NCI-H1048 (cell line): ENCODE measurements around the gene RFX3.
"Not testable (repeated sequence)": the region's sequence is repeated elsewhere in the genome, so short reads cannot be mapped to it uniquely, and the experiment has no call there.

Experiments used
- DNase-seq: peaks from one replicate; lab custom pipeline; 2025; lab: John Stamatoyannopoulos, UW

The RFX3 gene

DNA sequence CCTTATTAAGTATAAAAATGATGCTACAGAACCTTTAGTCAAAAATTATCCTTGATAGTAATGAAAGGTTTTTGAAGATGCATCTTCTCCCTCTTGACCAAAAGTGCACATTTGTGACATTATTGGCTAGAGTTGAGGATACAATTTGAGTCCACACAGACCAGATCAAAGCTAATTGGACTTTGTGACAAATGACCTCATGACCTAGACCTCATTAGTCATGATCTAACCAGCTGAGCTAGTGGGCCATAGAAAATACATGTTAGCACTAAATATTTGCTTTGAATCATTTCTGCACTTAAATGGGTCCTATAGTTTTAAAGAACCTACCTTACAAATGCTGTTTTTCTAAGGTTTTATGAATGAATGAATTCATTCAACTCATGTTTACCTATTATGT, 182.1 kb downstream of the RFX3 start:
- DNase-seq = no peak

GRCh38 chr9:3342159-3342777, 183.5 kb downstream of the RFX3 start:
- no peak for DNase-seq

DNA sequence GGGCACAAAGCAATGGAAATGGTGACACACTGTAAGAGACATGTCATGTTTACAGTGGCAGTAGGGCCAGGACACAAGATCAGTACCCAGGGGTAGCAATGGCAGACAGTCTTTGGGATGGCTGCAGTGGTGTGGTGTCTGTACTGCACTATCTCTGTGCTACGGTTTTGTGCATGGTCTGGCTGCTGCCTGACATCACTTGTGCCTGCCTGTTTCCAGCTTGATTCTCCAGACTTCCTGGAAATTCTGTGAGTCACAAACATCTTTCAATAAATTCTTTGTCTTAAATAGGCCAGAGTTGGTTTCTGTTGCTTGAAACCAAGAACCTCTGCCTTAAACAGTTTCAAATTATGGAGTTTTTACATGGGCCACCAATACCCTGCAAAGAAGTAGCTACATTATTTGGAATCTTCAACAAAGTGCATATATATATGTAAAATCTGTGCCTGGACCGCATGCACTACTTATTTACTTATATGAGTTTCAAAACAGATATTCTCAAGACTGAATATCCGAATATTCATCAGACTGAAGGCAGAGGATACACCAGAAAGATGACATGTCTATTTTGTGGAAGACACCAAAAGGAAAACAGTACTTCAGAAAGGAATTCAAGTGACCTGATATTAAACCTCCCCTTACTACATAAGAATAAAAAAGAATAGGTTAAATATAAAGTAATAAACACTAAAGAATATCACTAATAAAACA, 188.1 kb downstream of the RFX3 start:
- DNase-seq = no peak

DNA sequence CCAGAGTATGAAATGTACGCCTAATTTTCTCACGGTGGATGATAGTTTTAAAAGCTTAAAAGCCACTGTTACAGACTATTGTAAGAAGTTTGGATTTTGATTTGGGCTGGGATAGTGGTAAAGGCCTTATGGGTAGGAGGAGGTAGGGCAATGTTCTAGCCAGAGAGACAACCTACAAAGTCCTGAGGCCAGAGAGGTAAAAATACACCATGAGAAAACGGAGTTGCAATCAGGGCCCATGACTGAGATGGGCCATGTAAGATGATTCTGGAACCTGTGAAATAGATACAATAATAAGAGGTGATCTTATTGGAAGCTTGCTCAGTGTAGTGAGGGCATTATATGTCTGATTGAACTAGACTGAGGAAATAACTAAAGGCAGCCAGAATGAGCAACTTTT, 188.8 kb downstream of the RFX3 start:
- DNase-seq = no peak

DNA sequence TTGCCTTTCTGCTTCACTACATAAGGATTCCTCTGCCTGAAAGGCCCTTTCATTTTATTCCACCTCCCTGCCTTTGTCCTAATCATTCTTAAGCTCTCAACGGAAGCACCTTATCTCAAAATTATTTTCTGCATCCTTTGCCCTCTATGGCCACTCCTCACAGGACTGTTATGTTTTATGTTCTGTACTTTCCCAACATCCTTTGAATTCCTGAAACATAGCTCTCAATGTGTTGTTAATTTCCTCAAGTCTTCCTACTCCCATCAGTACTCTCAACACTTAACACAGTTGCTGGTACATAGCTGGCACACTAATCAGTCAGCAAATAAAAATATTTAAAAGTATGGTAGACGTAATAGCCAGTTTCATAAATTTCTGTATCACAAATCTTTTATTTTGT, 193.0 kb downstream of the RFX3 start:
- no peak for DNase-seq

DNA sequence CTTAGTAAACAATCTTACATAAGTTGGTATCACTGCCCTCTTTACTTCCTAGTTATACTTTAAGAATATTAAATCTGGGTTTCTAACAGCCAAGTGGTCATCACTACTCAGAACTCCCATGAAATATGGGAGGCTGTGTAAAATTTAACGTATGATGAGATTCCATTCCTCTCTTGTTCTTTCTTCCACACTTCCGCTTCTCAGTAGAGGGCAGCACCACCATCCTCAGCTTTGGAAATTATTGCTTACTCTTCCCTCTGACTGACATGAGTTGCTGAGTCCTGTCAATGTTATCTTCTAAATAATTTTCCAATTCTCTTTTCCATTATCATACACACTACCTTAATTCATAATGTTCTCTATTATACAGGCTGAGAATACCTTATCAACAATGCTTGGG, 194.0 kb downstream of the RFX3 start:
- DNase-seq = no peak

GRCh38 chr9:3330792-3331420, 194.9 kb downstream of the RFX3 start:
- no peak for DNase-seq

DNA sequence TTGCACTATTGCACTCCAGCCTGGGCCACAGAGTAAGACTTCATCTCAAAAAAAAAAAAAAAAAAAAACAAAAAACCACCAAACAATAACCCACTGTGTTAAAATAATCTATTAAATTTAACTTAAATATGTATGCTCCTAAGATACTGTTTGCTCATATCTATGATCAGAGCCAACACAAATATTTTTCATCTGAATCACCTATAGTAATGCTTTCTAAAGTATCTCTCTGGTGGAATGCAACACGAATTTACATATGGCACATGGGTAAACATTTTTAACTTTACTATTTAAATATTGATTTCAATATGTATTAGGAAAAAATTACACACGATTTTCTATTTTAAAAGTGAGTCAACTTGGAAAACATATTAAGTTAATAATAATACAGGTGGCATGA, 196.4 kb downstream of the RFX3 start:
- DNase-seq = no peak

- no peak for DNase-seq
Observed at GRCh38 chr9:3323714-3324113, 202.1 kb downstream of the RFX3 start.

GRCh38 chr9:3321186-3321585, 204.6 kb downstream of the RFX3 start:
- DNase-seq = no peak

DNA sequence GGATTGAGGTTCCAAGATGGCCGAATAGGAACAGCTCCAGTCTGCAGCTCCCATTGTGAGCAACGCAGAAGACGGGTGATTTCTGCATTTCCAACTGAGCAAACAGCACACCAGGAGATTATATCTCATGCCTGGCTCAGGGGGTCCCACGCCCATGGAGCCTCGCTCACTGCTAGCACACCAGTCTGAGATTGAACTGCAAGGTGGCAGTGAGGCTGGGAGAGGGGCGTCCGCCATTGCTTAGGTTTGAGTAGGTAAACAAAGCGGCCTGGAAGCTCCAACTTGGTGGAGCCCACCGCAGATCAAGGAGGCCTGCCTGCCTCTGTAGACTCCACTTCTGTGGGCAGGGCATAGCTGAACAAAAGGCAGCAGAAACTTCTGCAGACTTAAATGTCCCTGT, 213.2 kb downstream of the RFX3 start:
- DNase-seq = not testable (repeated sequence)

- no peak for DNase-seq
Observed at GRCh38 chr9:3308609-3309008, 217.2 kb downstream of the RFX3 start.

DNA sequence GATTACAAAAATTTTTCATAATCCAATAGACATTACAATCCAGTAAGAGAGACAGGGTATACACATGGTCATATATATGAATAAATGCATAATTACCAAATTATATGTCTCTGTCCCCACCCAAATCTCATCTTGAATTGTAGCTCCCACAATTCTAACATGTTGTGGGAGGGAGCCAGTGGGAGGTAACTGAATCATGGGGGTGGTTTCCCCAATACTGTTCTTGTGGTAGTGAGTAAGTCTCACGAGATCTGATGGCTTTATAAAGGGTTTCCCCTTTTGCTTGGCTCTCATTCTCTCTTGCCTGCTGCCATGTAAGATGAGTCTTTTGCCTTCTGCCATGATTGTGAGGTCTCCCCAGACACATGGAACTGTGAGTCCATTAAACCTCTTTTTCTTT, 221.4 kb downstream of the RFX3 start:
- not testable (repeated sequence) for DNase-seq

DNA sequence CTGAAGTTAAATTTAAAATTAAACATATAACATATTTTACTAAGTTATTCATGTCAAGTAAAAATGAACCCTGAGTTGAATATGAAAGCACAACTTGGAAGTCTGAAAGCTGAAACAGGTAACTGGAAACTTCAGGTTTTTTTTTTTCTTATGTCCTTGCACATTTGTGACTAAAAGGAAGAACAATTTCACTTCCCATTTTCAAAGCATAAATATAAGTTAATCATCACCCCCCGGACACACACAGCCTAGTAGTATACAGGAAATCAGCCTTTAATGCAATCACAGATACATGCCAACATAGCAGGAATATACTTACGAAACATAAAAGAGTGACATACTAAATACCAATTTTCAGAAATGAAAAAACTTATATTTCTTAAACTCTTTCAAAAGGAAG, 225.9 kb downstream of the RFX3 start:
- no peak for DNase-seq

- no peak for DNase-seq
Observed at GRCh38 chr9:3296536-3296935, 229.3 kb downstream of the RFX3 start.

- DNase-seq = no peak
Observed at GRCh38 chr9:3292311-3292710, 233.5 kb downstream of the RFX3 start.

DNA sequence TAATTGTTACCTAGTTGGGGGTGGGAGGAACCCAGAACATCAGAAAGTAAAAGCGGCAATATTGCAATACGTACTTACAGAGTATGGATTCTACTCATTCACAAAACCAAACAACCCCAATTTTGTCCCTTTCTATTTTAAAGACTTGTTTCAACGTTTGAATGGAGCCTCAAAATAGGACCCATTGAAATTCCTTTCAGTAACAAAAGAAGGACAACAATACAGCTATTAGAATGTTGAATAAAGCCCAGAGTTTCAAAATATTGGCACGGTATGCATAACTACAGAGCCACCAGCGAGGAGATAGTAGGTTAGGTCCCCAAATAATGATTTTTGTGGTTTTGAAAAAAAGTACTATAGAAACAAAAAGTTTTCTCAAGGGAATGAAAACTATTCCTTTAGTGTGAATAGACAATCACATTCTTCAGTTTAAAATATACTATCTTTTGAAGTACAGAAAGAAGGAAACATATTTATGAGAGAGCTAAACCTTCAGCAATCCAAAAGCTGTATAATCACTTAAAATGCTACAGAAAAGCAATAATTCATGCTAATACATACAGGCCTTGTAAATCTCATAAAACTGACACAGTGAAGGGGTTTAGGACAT, 235.5 kb downstream of the RFX3 start:
- no peak for DNase-seq

DNA sequence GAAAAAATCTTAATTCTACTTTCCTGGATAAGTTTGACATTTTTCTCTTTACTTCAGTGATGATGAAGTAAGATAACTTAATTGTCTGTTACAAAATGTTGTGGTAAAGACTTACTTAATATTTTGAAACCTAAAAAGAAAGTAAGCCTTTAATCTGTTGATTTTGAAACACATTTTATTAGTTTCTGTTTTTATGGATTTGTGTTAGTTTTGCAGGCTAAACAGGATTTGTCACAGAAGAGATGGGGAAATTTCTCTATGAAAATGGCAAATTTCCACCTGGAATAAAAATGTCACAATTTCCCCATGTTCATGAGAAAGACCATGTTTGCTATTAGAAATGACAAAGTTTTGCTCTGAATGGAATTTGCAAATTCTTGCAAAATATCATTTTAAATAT, 237.1 kb downstream of the RFX3 start:
- DNase-seq = no peak

- no peak for DNase-seq
Observed at GRCh38 chr9:3285365-3286161, 240.2 kb downstream of the RFX3 start.

DNA sequence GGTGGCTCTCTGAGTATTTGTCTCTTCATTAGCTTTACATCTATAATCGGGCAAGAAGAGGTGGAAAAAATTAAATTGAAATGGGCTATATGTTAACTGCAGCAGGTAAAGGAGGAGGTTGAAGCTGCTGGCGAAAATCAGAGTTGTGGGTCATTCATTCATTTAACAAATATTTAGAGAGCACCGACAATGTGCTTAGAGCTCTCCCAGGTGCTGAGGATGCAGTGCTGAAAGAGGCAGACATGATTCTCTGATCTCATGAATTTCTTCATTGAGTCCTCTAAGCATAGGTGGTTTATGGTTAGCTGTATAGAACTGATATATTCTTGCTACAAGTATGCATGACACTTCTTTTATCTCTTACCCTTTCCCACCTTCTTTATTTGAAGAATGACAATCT, 243.4 kb downstream of the RFX3 start:
- no peak for DNase-seq

DNA sequence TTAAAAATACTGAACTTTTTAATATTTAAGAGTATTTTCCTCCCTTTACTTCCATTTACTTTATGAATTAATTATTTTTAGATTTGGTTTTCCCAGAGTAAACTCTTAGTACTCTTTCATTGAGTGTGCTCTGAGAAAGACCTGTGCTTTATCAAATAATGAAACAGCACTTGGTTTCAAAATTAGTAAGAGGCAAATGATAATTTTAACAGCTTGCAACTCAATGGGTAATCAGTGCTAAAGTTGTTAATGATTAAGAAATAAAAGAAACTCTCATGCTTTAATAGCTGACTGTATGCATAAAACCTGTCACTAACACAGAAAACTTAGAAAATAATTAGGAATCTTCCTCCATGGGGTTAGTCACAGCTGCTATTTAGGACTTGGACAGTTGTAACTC, 244.4 kb downstream of the RFX3 start:
- DNase-seq = no peak

GRCh38 chr9:3277200-3277599, 248.6 kb downstream of the RFX3 start:
- no peak for DNase-seq
